Testis (tissue), 2 donors: ENCODE measurements around the gene FIGN.

Experiments used
- CTCF ChIP-seq, 3 experiments: fragments of 450-650 bp in 2 of 3; fragments of 200-600 bp in 1 of 3; sonication (generic) in 1 of 3; IDR thresholded peaks; one replicate each; pipeline ENCODE4 v1.5.1; 2016 to 2019; ENCODE audit warnings: antibody characterized with exemption in 3 of 3, mild to moderate bottlenecking in 2 of 3, moderate library complexity in 1 of 3
- POLR2A ChIP-seq: fragments of 450-650 bp; IDR thresholded peaks from one replicate; pipeline ENCODE4 v1.6.1; 2017; ENCODE audit warnings: antibody characterized with exemption, mild to moderate bottlenecking, moderate library complexity

GRCh38 chr2:163659224-163659623 is 76.6 kb downstream of the FIGN start:
- TF ChIP-seq CTCF (IDR thresholded peaks at IDR 0.05) (no peak), POLR2A (no peak)
